Measurements from ENCODE around the gene LRRC38.
"Not testable (repeated sequence)": the region's sequence is repeated elsewhere in the genome, so short reads cannot be mapped to it uniquely, and the experiment has no call there.

The LRRC38 gene, protein sequence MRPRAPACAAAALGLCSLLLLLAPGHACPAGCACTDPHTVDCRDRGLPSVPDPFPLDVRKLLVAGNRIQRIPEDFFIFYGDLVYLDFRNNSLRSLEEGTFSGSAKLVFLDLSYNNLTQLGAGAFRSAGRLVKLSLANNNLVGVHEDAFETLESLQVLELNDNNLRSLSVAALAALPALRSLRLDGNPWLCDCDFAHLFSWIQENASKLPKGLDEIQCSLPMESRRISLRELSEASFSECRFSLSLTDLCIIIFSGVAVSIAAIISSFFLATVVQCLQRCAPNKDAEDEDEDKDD

DNA sequence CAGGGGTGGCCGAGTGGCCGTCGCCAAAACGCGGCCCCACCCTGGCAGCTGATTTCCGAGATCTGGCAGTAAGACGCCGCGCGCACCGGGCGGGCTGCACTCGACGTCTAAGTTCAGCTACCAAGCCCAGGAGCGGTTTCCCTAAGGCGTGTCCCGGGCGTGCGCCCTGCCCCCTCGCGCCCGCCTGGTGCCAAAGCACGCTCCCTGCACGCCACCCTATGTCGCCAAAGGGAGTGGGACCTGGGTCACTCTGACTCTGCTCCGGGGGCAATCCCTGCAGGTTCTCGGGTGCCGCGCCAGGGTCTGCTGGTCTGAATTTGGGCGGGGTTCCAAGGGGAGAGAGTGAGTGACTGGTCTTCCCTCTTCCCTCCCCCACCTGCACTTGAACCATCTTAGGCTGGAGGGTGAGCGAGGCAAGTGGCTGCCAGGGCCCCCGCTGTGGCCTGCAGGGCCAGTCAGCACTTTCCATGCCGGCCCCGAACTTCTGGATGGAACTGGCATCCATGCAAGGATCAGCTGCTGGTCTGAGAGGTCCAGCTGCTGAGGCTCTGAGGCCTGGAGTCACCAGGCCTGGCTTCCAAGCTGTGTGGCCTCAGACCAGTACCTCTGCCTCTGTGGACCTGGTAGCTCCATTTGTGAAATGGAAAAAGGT is at the start of gene LRRC38:
LRRC38 (minus strand) TSS at position 109 of the 652 bp plus-strand sequence. CDS start 410 bp downstream, outside the sequence.
- DNase-seq, result no peak

DNA sequence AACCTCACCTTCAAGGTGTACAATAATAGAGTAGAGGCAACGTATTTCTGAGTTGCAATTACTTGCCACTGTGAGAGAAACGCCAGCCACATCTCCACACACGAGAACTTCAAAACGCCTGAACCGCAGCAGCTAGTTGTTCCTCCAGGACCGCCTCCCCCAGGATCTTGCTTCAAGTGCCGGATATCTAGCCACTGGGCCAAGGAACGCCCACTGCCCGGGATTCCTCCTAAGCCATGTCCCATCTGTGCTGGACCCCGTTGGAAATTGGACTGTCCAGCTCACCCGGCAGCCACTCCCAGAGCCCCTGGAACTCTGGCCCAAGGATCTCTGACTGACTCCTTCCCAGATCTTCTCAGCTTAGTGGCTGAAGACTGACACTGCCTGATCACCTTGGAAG is 49.2 kb upstream of the LRRC38 start:
- DNase-seq, result not testable (repeated sequence)

DNA sequence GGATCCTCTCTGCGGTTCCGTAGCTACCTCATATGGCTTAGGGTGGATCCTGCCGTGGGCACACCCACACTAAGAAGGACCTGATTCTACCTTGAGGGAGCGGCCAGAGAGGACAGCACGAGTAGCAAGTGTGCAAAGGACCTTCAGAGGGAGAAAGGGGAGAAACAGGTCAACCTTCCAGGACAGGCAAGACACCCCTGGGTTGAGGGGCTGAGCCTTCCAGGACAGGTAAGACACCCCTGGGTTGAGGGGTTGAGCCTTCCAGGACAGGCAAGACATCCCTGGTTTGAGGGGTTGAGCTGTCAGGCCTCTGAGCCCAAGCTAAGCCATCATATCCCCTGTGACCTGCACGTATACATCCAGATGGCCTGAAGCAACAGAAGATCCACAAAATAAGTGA is 46.7 kb upstream of the LRRC38 start:
- no peak for DNase-seq

DNA sequence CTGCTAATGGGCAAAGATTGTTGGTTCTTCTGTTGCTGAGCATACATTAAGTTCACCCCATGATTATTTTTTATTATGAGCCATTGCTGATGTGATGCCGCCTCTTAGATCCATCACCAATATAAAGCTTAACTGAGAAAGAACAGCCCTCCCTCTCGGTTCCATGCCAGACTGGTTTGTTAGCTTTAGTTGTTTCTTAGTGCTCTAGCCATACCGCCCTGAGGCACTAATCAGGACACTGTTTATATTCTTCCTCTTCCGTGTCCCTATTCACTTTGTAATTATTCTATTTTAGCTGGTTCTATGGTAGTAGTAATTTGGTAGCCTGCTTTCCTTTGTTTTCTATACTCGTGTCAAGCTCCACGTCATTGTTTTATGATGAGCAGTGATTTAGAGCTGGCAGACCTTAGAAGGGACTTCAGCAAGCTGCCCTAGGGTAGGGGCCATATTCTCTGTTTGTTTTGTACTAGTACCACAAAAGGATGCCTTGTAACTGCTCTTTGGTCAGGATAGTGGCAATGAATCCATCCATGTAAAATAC is 42.5 kb upstream of the LRRC38 start:
- no peak for DNase-seq

GRCh38 chr1:13554798-13555197 is 41.0 kb upstream of the LRRC38 start:
- no peak for DNase-seq

- DNase-seq, result no peak
These were observed 36.9 kb upstream of the LRRC38 start for GRCh38 chr1:13550663-13551062.

DNA sequence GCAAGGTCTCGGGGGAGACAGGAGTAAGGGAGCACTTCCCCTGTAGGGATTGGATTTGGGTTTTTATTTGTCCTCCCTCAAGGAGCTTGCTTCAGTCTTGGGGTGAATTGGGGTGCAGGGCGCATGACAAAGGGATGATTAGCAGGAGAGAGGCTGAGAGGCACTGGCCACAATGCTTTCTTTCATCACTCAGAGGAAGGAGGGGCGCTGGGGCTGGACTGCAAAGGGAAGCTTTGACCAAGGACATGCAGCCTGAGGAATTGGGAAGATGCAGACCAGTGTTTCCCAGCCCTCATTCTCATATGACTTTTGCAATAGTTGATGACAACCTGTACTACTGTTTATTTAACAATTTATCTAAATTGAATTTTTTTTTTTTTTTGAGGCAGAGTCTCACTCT is 35.7 kb upstream of the LRRC38 start:
- DNase-seq, result no peak

GRCh38 chr1:13549021-13549420 is 35.2 kb upstream of the LRRC38 start:
- no peak for DNase-seq

- DNase-seq, result no peak
These were observed 34.5 kb upstream of the LRRC38 start for GRCh38 chr1:13548281-13548680.

DNA sequence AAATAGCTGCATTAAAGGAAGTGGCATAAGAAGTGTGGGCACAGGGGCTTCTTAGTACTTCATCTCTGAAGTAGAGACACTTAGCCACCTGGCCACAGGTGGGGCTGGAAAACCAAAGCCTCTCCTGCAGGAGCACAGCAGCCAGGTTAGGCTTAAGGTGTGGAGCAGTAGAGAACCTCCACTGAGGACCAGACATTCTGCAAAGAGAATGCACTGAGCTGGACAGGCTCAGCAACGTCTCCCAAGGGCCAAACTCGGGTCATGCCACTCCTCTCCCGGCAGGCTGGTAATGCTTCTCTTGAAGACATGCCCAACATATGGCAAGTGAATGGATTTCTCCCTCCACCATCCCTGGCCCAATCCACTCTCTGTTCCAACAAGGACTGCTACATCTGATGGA is 33.0 kb upstream of the LRRC38 start:
- DNase-seq, result no peak

DNA sequence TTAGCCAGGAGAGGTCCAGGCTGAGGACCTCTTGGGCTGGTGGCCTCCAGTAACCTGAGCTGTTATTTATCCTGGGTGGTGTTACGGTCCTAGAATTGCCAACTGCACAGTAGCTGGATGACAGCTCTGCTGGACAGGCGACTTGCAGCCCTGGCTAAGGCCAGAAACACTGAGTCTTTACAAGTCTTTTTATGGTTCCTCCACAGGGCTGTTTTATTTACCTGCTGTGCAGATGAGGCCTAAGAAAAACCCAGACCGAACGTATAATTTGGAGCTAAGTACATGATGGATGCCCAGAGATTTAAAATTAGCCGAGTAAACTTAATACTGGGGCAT is 30.4 kb upstream of the LRRC38 start:
- no peak for DNase-seq

DNA sequence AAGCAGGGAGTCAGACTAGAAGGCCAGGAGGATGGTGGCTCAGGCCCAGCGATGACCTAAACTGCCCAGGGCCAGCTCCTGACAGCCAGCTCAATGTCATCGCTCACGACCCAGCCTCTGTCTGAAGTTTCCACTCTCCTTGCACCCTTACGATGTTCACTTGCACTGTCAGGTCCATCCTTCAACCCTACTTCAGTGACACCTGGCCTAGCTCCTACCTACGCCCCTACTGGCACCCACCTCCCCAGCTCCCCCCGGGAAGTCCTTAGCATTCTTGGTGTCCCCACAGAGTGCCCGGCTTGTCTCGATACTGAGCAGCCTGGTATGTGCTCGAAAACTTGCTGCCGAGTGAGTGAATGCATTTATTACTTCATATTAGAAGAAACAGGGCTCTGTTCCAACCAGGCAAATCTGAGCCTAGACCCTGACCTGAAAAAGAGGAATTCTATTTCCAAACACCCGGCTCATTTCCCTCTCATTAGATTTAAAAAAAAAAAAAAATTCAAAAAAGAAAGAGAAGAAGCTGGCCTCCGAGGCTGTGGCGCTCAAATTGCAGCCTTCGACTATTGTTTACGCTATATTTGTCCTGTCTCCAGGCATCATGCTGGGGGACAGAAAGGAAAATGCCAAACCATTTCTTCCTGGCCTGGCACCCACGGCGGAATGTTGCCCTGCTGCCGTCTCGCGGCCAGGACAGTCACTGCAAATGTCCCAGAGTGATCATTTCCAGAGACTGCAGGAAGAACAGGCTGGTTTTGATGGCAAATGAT is 29.8 kb upstream of the LRRC38 start:
- DNase-seq, result no peak

DNA sequence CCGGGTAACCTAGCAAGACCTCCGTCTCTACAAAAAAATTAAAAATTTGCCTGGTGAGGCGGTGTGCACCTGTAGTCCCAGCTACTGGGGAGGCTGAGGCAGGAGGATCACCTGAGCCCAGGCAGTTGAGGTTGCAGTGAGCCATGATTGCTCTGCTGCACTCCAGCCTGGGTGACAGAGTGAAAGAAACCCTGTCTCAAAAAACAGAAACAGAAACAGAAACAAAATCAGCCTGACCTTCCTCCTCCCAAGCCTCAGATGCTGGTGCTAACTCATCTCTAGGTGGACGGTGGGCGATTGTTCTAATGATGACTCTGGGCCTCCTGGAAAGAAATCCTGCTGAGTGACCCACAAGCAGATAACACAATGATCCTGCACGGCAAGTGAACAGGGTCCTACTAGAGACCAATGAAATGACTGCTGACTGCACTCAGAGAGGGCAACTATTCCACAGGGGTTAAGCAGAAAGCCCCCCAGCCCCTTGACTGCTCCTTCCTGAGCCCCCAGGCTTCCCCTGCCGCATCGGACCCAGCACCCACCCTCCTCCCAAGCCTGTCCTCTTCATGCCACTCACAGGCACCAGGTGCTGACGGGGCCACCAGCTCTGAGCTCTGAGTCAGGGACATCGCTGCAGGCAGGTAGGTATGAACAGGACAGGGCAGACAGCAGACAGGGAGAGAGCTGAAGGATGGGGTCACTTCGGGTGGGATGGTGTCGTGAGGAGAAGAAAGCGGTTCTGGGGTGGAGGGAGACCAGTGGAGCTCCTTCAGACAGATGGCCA is 27.8 kb upstream of the LRRC38 start:
- no peak for DNase-seq

GRCh38 chr1:13540866-13541265 is 27.1 kb upstream of the LRRC38 start:
- no peak for DNase-seq

DNA sequence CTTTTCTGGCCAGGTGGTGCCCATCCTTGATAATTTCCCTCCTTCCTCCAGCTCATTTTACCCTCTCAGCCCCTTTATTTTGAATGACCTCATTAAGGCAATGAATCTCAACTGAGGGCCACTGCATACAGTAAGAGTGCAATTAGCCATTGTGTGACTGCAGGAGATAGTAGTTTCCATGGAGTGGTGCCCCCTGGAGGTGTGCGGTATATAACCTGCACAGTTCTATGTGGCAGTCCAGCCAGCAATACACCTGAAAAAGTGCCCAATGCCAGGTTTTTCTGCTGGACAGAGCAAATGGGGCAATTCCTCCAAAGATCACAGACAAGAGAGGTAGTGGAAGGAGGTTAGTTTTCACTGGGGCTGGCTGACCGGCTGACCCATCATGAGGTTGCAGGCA is 25.9 kb upstream of the LRRC38 start:
- DNase-seq, result no peak

DNA sequence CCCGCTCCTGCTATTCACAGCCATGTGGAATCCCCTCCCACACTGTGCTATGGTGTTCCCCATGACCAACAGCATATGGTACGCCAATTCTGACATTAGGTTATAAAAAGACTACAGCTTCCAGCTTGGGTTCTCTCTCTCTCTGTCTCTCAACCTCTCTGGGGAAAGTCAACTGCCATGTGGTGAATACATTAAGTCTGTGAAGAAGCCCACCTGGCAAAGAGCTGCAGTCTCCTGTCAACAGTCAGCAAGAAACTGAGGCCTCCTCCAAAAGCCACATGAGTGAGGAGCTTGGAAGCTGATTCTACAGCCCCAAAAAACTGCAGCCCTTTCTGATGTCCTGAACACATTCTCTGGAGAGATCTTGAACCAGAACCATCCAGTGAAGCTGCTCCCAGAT is 25.0 kb upstream of the LRRC38 start:
- no peak for DNase-seq

GRCh38 chr1:13536571-13536970 is 22.8 kb upstream of the LRRC38 start:
- DNase-seq, result no peak

DNA sequence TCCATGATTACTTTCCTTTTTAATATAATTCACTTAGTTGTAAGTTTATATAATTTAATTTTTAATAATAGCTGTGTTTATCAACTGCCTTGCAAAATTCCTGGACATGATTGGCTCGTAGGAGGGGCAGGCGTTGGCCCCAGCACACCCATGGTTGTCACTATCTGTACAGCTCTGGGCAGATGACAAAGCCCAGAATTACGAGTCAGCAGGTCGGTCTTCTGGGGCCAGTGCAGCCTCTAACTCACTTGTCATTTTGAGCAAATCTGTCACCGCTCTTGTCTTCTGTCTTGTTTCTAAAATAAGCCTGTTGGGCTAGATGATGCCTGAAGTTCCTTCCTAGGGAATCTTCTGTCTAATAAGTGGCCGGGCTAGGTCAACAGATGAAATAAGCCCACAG is 21.4 kb upstream of the LRRC38 start:
- no peak for DNase-seq

GRCh38 chr1:13528320-13528719 is 14.5 kb upstream of the LRRC38 start:
- DNase-seq, result no peak

- DNase-seq, result no peak
These were observed 10.1 kb upstream of the LRRC38 start for GRCh38 chr1:13523780-13524477.

DNA sequence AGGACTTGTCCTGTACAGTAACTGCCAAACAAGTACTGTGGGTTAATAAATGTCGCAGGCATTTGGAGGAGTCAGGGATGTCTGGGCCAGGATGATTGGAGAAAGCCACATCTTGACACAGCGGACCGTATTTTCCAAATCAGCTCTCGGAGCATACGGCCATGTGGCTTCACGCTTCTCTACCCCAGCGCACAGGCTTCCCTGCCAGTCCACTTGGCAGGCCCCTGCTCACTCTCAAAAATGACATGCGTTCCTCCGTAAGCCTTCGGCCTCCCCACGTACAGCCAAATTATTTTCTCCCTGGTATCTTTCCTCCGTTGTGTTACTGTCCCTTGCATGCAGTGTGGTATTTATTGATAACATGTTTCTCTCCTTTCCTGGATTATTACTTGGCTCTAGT is 7.2 kb upstream of the LRRC38 start:
- no peak for DNase-seq

- no peak for DNase-seq
These were observed 3.5 kb upstream of the LRRC38 start for GRCh38 chr1:13517193-13517812.
